ENCODE measurements around the gene RRM2. TPM values are rescaled to one million over a fixed set of nuclear protein-coding genes. Genes with fewer than 3 reads are reported as not detected.
"Not testable (repeated sequence)": the region's sequence is repeated elsewhere in the genome, so short reads cannot be mapped to it uniquely, and the experiment has no call there.

Gene RRM2
- total RNA-seq, 1 donor from 2014 or later, result 1.3 TPM

DNA sequence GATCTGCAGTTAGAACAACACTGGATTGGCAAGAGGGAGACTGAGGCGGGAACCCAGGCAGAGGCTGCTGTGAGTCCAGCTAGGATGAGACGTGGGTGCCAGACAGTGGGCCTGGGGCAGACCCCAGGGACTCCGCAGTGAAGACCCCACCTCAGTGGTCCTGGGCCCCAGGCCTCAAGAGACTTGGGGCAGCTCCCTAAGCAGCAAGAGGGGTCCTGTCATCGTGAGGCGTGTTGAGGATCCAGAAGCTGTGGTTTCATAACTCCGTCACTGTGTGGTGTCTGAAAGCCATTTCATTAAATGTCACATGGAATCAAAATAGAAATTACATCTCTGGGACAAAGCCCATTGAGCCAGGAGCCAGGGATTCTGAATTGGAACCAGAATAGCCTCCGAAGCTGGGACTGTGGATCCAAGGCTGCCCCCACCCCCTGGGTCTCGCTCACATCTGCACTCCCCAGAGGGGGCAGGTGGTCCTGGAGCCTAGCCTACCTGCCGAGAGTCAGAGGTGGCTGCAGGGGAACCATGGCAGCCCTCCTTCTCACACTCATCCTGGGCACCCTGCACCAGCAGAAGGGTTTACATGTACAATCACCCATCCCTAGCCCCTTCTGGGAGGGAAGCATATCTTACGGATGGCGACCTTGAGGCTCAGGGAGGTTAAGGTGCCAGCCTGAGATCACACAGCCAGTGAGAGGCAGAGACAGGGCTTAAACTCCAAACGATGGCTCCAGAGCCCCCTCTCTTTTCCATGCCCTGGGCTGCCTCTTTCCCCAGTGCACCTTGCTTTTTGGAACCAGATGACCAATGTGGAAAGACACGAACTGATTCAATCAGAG is 23.2 kb downstream of the RRM2 start:
- ATAC-seq (peak; percentile 52), DNase-seq (no peak)
- intact Hi-C loops (cut with micrococcal nuclease), result loop anchor here (5.0 kb wide), 1 partner anchor 262 kb away; no protein-coding TSS in a partner anchor

DNA sequence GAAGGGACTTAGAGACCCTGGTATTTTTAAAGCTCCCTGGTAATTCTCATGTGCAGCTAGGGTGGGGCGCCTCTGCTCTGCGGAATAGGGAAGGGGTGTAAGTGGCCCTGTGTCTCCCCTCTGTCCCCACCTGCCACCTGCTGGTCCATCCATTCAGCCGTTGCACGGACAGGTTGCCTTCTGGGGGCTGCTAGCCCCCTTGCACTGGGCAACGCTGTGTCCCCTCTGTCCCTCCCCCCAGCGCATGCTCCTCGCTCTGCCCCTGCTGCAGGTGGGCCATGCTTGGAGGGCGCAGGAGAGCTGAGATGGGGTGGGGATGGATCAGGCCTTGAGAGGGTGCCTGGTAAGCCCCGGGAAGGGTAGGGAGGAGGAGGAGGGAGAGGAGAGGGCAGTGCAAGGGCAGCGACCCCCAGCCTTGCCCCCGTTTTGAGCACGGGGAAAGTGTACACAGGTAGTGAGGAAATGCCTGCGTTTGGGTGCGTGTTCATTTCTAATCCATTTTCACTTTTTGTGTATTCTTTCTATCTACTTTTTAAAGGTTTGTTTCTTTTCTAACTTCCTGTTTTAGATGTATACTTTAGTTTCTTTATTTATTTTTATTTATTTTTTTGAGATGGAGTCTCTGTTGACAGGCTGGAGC is 23.9 kb downstream of the RRM2 start:
- ATAC-seq, result no peak
- intact Hi-C loops (cut with micrococcal nuclease), result loop anchor here (5.0 kb wide), 1 partner anchor 261 kb away; no protein-coding TSS in a partner anchor
- no peak for DNase-seq

DNA sequence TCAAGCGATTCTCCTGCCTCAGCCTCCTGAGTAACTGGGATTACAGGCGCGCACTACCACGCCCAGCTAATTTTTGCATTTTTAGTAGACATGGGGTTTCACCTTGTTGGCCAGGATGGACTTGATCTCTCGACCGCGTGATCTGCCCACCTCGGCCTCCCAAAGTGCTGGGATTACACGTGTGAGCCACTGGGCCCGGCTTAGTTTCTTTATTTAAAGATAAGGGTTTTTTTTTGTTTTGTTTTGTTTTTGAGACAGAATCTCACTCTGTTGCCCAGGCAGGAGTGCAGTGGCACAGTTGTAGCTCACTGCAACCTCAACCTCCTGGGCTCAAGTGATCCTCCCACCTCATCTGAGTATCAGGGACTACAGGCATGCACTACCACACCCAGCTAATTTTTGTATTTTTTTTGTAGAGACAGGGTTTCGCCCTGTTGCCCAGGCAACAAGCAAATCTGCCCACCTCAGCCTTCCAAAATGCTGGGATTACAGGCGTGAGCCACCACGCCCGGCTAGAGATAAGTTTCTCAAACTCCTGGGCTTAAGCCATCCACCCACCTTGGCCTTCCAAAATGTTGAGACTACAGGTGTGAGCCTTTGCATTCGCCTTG is 24.6 kb downstream of the RRM2 start:
- DNase-seq, ATAC-seq: not testable (repeated sequence)
- intact Hi-C loops (cut with micrococcal nuclease), result loop anchor here (5.0 kb wide), 1 partner anchor 260 kb away; no protein-coding TSS in a partner anchor

DNA sequence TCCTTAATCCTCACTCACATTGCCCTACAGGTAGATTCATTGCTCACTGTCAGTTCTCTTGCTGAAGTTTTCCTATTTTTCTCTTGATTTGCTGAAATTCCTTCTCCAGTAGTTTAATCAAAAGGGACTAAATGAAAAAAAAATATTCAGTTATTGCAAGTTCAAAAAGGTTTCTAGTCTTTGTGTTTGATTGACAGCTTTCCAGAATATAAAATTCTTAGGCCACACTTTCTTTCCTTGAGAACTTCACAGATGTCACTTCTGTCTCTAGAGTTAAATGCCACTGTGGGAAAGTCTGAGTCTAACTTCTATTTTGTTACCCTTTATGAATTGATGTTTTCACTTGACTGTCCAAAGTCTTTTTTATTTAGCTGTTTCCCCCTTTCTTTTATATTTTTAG is 25.7 kb downstream of the RRM2 start:
- no peak for ATAC-seq
- DNase-seq, result no peak
- intact Hi-C loops (cut with micrococcal nuclease), result loop anchor here (5.0 kb wide), 1 partner anchor 259 kb away; no protein-coding TSS in a partner anchor

DNA sequence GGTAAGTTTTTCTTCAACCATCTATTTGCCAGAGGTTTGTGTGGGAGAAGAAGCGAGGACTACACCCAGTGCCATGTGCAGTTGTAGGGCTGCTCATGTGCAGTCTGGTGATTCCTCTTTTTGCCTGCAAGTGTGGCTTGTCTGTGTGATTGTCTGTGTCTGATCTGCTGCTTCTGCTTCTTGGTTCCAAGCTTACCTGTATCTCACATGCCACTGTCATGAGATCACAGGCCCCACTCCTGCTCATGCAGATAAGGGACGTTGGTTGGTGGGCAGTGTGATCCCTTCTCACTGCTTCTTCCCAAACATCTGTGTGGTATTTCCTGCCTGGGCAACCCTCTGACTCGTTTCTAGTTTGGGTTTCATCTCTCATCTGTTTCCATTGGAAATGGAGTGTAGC is 27.1 kb downstream of the RRM2 start:
- ATAC-seq (no peak), DNase-seq (no peak)
- intact Hi-C loops (cut with micrococcal nuclease), result loop anchor here (5.0 kb wide), 1 partner anchor 258 kb away; no protein-coding TSS in a partner anchor

DNA sequence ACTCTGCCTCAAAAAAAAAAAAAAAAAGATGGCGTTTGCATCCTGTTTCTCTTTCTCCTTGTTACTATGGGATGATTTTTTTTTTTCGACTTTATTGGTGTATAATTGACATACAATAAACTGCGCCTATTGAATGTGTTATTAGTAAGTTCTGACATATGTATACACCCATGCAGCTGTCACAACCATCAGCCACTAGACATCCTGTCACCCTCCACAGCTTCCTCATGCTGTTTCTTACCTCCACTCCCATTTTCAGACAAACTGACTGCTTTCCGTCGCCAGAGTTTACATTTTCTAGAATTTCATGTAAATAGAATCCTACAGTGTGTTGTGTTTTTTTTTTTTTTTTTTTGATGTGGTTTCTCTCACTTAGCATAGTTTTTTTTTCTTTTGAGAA is 27.9 kb downstream of the RRM2 start:
- no peak for DNase-seq
- no peak for ATAC-seq
- intact Hi-C loops (cut with micrococcal nuclease), result no loop called here

DNA sequence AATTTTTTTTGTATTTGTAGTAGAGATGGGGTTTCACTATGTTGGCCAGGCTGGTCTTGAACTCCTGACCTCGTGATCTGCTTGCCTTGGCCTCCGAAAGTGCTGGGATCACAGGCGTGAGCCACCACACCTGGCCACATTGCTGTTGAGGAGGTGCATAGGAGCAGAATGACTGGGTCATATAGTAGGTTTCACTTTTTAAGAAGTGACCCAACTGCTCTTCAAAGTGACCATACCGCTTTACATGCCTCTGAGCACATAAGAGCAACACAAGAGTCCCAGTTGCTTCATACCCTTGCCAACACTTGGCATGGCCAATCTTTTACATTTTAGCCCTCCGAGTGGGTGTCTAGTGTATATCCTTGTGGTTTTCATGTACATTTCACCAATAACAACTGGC is 28.9 kb downstream of the RRM2 start:
- no peak for ATAC-seq
- no peak for DNase-seq
- intact Hi-C loops (cut with micrococcal nuclease), result no loop called here

DNA sequence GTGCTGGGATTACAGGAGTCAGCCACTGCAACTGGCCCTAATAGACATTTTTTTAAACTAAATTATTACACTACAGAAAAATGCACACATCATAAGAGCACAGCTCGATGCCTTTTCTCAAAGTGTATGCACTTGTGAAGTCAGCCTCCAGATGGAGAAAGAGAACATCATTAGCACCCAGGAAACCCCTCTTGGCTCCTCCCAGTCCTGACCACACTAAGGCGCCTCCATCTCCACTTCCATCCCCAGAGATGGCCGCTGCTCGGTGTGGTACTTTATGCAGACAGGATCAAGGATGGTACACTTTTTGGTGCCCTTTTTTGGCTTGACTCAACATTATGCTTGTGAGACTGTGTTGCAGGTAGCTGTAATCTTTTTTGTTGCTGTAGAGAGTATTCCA is 34.8 kb downstream of the RRM2 start:
- intact Hi-C loops (cut with micrococcal nuclease), result no loop called here
- no peak for DNase-seq
- ATAC-seq, result no peak

DNA sequence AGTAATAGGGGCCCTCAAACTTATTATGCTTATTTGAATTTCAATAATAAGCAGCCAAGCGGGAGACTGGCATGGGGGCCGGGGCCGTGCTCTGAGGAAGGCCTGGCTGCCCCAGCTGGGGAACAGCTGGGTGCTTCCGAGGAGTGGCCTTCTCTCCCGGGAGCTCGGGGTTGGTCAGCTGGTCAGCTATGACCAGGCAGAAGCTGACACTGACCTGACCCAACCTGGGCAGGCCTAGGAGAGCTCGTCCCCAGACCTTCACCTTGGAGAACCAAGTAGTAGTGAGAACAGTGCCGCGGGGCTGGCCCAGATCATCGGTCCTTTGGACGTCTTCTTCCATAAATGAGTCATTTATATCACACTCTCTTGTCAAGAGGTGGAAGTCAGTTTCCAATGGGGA is 36.1 kb downstream of the RRM2 start:
- intact Hi-C loops (cut with micrococcal nuclease), result no loop called here
- no peak for ATAC-seq

DNA sequence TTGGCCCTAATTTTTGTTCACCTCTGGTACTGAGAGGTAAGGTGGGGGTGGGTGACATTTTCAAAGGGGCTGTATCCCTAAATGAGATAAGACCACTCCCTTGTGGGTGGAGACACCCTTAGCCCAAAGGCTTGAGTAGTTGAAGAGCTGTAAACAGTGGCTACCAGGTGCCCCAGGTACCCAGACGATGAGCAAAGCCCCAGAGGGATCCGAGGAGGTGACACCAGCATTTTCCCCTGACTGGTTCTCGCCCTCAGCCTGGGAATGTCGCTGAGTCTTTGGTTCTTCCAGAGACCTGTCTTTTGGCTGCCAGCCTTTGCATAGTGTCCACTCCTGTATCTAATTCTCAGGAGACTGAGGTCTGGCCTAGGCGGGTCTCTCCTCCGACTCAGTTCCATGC is 36.5 kb downstream of the RRM2 start:
- no peak for DNase-seq
- intact Hi-C loops (cut with micrococcal nuclease), result no loop called here
- ATAC-seq, result no peak

More for the DNA sequence above, 36.1 kb downstream of the RRM2 start:
- no peak for DNase-seq

DNA sequence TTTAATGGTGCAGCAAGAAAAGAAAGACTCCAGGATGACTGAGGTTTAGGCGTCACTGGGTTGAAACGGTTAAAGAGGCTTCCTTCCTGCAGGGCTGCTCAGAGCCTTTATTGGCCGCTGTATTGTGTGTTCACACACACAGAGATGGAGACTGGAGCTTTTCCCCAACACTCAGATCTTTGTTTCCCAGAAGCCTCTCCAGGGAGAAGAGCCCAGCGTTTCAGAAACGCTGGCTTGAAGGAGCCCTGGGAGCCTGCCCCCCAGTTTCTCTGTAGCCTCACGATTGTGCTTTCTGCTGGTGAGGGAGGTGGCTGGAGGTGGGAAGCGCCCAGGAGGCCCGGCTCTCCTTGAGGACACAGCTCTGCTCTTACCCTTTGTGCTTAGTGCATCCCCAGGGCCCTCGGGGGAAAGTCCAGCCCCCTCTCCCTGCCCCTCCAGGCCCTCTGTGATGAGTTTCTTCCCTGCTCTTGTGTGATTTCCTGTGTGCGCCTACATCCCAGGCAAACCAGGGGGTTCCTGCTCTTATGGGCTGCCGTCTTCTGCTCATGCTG is 37.1 kb downstream of the RRM2 start:
- intact Hi-C loops (cut with micrococcal nuclease), result no loop called here
- DNase-seq, result no peak
- no peak for ATAC-seq

DNA sequence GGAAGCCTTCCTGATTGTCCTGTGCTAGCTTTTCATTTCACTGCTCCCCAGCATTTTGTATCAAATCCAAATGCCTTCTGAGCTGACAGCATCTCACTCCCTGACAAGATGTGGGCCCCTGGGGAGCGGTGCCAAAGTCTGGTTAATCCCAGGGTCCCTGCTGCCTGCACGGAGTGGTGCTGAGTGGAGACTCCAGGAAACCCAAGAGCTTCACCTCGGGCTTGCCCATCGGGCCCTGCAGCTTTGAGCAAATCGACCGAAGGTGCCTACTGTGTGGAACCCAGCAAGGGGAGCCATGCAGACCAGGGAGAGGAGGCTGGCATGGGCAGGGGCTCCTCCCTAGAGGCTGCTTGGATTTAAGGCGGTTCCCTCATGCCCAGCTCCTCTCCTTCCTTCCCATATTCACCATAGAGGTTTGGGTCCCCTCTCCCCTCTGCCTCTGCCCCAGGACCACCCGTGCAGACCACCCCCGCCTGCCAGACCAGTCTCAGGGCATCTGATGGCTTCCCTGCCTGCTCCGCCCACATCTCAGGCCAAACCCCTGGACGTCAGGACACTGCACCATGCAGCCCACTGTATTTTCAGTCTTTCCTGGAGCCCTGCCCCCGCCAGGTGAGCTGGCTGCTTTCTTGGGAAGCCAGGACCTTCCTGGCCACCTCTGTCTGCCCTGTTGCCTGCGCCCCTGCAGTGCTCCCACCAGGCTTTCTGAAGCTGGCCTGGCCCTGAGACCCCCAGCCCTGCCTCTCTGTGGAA is 37.8 kb downstream of the RRM2 start:
- DNase-seq (no peak), ATAC-seq (no peak)
- intact Hi-C loops (cut with micrococcal nuclease), result no loop called here

DNA sequence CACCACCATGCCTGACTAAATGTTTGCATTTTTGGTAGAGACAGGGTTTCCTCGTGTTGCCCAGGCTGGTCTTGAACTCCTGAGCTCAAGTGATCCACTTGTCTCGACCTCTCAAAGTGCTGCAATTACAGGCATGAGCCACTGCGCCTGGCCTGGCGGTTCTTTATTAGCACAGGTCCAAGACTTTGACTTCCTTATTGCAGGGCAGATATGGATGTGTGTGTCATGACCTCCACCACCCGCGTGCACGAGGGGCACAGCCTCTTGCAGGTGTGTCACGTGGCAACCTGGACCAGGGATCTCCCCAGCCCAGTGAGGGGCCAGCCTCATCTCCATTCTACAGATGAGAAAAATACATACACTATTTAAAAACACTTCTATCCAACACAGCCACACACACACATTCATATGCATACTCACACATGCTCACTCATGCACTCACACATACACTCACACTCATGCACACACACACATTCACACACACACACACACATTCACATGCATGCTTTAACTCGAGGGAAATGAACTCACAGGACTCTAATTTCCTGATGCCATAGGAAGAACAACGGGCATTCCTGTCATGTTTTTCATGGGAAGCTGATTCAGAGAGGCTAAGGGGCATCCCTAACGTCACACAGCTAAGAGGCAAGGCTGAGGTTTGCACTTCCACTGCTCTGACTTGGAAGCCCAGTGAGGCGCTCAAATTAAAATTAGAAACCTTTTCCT is 38.8 kb downstream of the RRM2 start:
- intact Hi-C loops (cut with micrococcal nuclease), result no loop called here
- DNase-seq (no peak), ATAC-seq (no peak)

DNA sequence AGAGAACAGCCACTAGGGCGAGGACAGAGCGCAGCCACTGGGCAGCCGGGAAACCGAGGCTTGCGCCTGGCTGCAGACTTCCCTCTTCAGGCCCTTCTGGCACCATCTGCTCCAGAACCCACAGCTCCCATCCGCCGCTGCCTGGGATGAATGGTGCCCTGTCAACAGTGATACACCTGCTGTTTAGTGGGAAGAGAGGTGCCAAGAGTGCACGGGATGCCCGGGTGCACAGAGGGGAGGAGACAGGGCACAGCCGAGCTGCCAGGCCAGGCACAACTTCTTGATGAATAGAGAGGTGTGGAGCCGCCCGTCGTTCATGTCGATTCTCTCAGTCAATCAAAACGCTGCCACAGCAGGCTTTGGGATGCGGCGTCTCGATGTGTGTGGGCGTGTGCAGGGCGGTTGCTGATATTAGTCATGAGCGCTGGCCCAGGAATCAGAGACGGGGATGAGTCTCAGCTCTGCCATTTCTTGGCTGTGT is 39.5 kb downstream of the RRM2 start:
- ATAC-seq (no peak), DNase-seq (no peak)
- intact Hi-C loops (cut with micrococcal nuclease), result no loop called here

DNA sequence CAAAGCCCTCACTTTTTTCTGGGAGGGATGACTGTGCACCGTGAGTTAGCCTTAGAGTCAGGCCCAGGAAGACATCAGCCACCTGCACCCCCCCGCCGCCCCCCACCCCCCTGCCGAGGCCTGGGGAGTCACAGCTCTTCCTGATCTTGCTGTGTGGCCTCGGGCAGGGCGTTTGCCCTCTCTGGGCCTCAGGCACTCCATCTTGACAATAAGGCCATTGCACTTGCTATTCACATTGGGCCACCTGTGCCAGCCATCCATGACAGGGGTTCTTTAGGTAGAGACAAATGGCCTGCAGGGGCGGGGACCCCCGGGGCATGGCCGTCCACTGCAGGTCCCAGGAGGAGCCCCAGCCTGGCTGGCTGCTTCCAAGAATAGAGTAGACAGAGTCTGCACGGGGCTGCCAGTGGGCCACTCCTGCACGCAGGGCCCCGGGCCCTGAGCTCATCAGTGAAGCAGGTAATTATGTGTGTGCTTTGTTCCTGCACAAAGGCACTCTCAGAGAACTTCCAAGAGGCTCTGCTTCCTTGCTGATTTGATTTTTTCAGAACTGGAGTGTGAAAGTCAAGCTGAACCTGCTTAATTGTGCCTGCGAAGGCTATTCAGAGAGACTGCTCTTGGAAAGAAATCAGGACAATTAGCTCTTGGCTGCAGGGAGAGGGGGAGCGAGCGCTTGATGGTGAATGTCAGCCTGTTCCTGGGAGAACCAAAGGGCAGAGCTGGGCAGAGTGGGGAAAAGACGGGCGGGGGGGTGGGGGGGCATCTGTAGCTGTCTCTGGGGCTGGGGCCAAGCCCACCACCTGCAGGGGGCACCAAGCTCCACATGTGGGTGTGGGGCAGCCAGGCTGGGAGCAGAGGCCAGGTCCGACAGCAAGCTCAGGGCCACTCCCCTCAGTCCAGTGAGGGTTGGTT is 40.3 kb downstream of the RRM2 start:
- ATAC-seq (peak; percentile 55), DNase-seq (no peak)
- intact Hi-C loops (cut with micrococcal nuclease), result no loop called here

DNA sequence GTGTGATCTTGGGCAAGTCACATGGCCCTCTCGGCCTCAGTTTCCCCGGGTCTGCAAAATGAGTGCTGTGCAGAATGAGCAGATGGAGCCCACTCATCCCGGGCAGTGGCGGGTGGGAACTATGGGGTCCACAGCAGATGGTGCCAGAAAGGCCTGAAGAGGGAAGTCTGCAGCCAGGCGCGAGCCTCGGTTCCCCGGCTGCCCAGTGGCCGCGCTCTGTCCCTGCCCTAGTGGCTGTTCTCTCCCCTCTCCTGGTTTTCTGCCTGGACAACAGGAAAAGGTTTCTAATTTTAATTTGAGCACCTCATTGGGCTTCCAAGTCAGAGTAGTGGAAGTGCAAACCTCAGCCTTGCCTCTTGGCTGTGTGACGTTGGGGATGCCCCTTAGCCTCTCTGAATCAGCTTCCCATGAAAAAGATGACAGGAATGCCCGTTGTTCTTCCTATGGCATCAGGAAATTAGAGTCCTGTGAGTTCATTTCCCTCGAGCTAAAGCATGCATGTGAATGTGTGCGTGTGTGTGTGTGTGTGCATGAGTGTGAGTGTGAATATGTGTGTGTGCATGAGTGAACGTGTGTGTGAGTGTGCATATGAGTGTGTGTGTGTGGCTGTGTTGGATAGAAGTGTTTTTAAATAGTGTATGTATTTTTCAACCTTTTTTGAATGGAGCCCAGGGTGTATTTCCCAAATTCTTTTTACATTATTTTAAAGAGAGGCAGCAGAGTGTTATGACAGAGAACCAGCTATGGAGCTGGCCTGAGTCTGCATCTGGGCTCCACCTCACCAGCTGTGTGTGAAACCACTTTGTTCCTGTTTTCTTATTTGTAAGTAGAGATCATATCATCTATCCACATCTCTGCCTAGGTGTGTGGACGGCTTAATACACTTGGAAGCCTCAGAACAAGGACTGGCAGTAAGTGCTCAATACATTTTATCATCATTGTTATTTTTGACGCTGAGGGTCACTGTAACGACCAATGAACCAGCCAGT is 41.3 kb downstream of the RRM2 start:
- DNase-seq (no peak), ATAC-seq (no peak)
- intact Hi-C loops (cut with micrococcal nuclease), result no loop called here

All from left ventricle myocardium superior (tissue), 1 donor.